Calu3 (cell line): ENCODE results near the gene SGTA. TPM values are rescaled to one million over a fixed set of nuclear protein-coding genes. Genes with fewer than 3 reads are reported as not detected.

Experiments
- BruUV-seq: library from RNA; stranded (reverse); fragments of 400-500 nt; replicated peaks from 2 replicates; lab custom pipeline; 2021; lab: Mats Ljungman, UMichigan
- CTCF ChIA-PET: fragments of 300-600 bp; sonication (Branson Sonifier 250); formaldehyde crosslinking; loops from one replicate; lab custom pipeline; 2022; ENCODE audit warnings: antibody characterized with exemption; lab: Charles Lee
- DNase-seq: peaks from one replicate; pipeline ENCODE4 v3.0.0; 2022
- H3K27ac Mint-ChIP-seq: one replicate; pipeline ENCODE4 v1.8.0; 2022; ENCODE audit warnings: mixed read lengths; ENCODE audit not compliant: unreplicated experiment
- H3K27me3 Mint-ChIP-seq: one replicate; pipeline ENCODE4 v1.8.0; 2022; ENCODE audit warnings: mixed read lengths; ENCODE audit not compliant: unreplicated experiment
- H3K36me3 Mint-ChIP-seq: one replicate; pipeline ENCODE4 v1.8.0; 2022; ENCODE audit warnings: mild to moderate bottlenecking, moderate library complexity, mixed read lengths; ENCODE audit not compliant: insufficient read depth, unreplicated experiment
- H3K4me1 Mint-ChIP-seq: one replicate; pipeline ENCODE4 v1.8.0; 2022; ENCODE audit warnings: mild to moderate bottlenecking, low read depth, mixed read lengths; ENCODE audit not compliant: unreplicated experiment
- H3K4me3 Mint-ChIP-seq: one replicate; pipeline ENCODE4 v1.8.0; 2022; ENCODE audit warnings: mild to moderate bottlenecking, low read depth, moderate library complexity, mixed read lengths; ENCODE audit not compliant: unreplicated experiment
- H3K9me3 Mint-ChIP-seq: one replicate; pipeline ENCODE4 v1.8.0; 2022; ENCODE audit warnings: low read depth, mixed read lengths; ENCODE audit not compliant: unreplicated experiment
- intact Hi-C: fragments of 100-400 bp; cut with micrococcal nuclease; formaldehyde crosslinking; loops from one replicate; pipeline ENCODE4 v1.10.0; 2022; ENCODE audit not compliant: unreplicated experiment
- total RNA-seq: library from RNA; stranded (reverse); gene quantifications from 2 replicates; pipeline ENCODE4 v1.2.3, GENCODE V29; 2022
- TF ChIP-seq, protein P1 (sequence below): fragments of 200-600 bp; IDR thresholded peaks from one replicate; pipeline ENCODE4 v1.8.0; 2022; ENCODE audit warnings: antibody characterized with exemption; ENCODE audit not compliant: unreplicated experiment

SGTA gene
- total RNA-seq, 1 experiment from 2014 or later: 44.7 TPM

DNA sequence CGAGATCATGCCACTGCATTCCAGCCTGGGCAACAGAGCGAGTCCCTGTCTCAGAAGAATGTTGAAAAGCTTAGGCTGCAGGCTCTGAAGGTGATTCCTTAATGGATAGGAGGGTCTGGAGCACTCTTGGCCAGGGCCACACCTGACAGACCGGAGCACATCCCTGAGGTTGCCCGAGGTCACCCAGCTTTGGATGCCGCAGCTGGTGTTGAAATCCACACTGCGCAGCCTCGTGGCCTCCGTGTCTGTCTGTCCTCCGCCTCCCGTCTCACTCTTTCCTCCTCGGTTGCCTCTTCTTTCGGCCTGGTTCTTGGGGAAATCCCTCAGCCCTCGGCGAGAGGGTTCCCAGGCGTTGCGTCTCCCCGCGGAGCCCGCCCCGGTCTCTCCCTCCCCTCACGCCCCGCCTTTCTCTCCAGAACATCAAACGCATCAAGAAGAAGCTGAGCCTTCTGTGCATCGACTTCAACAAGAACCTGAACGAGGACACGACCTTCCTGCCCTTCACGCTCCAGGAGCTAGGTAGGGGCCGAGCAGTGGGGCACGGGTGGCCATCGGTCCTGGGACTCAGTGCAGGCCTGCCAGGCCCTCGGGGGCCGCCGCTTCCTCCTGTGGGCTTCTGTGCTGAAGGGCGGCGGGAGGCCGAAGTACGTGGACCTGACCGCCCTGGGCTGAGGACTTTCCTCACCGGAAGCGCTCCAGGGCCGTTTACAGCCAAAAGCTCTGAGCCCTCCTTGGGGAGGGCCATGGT lies 16.4 kb upstream of the SGTA start:
- Mint-ChIP-seq H3K27me3 (no peaks in the 10 kb centered on the region), H3K4me1 (no peaks in the 10 kb centered on the region), H3K9me3 (no peaks in the 10 kb centered on the region), H3K4me3 (no peak overlapping the region), H3K36me3 (peaks cover 29% of the 10 kb centered on the region), H3K27ac (no peak overlapping the region)
- CTCF ChIA-PET: interaction anchor here (0.7 kb wide), 1 partner anchor 146 kb away, joined by 3 read pairs; no protein-coding TSS in a partner anchor
- TF ChIP-seq, protein P1, sequence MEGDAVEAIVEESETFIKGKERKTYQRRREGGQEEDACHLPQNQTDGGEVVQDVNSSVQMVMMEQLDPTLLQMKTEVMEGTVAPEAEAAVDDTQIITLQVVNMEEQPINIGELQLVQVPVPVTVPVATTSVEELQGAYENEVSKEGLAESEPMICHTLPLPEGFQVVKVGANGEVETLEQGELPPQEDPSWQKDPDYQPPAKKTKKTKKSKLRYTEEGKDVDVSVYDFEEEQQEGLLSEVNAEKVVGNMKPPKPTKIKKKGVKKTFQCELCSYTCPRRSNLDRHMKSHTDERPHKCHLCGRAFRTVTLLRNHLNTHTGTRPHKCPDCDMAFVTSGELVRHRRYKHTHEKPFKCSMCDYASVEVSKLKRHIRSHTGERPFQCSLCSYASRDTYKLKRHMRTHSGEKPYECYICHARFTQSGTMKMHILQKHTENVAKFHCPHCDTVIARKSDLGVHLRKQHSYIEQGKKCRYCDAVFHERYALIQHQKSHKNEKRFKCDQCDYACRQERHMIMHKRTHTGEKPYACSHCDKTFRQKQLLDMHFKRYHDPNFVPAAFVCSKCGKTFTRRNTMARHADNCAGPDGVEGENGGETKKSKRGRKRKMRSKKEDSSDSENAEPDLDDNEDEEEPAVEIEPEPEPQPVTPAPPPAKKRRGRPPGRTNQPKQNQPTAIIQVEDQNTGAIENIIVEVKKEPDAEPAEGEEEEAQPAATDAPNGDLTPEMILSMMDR: no peak
- intact Hi-C loops: no loop called here
- BruUV-seq: no TSS peak
- no peak for DNase-seq

DNA sequence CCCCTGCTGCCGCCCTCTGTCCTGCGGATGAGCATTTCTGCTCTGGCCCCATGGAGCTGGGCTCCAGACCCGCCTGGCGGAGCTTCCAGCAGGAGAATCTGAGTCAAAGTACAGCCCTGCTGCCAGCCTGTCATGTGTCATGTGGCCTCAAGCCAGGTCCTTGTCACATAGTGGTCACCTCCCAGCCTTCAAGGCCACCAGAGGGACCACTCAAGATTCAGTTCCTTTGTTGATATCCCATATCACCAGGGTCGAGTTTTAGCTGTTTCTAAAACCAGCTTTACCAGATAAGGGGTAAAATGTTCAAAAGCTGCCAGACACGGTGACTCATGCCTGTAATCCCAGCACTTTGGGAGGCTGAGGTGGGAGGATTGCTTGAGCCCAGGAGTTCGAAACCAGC lies 15.7 kb upstream of the SGTA start:
- DNase-seq: no peak
- no peaks in the 10 kb centered on the region for H3K9me3 Mint-ChIP-seq
- TF ChIP-seq, protein P1: no peak
- intact Hi-C loops: no loop called here
- no TSS peak for BruUV-seq
- H3K4me1 Mint-ChIP-seq: no peaks in the 10 kb centered on the region
- H3K27ac Mint-ChIP-seq: no peak overlapping the region
- H3K36me3 Mint-ChIP-seq: peaks cover 30% of the 10 kb centered on the region
- H3K4me3 Mint-ChIP-seq: no peak overlapping the region
- H3K27me3 Mint-ChIP-seq: no peaks in the 10 kb centered on the region
- CTCF ChIA-PET: no interaction called here

DNA sequence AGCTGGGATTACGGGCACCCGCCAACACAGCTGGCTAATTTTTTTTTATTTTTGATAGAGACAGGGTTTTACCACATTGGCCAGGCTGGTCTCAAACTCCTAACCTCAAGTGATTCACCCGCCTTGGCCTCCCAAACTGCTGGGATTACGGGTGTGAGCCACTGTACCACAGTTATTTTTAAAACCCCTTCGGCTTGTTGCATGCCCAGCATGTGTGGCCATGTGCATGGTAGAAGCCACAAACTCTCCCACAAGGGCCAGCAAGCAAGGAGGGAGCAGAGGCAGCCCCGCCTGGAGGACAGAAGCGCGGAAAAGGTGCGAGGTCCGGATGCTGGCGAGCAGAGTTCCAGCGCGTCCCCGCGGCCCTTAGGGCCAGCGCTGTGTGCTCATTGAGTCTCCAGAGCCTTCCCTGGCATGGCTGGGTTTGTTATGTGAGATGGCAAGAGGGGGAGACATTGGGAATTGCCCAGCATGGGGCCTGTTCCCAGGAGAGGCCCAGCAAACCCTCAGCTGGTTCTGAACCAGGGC lies 15.1 kb upstream of the SGTA start:
- no TSS peak for BruUV-seq
- TF ChIP-seq, protein P1: no peak
- H3K4me3 Mint-ChIP-seq: no peak overlapping the region
- no peaks in the 10 kb centered on the region for H3K4me1 Mint-ChIP-seq
- no peaks in the 10 kb centered on the region for H3K27me3 Mint-ChIP-seq
- intact Hi-C loops: no loop called here
- DNase-seq: no peak
- H3K36me3 Mint-ChIP-seq: peaks cover 30% of the 10 kb centered on the region
- H3K9me3 Mint-ChIP-seq: no peaks in the 10 kb centered on the region
- CTCF ChIA-PET: no interaction called here
- no peak overlapping the region for H3K27ac Mint-ChIP-seq

DNA sequence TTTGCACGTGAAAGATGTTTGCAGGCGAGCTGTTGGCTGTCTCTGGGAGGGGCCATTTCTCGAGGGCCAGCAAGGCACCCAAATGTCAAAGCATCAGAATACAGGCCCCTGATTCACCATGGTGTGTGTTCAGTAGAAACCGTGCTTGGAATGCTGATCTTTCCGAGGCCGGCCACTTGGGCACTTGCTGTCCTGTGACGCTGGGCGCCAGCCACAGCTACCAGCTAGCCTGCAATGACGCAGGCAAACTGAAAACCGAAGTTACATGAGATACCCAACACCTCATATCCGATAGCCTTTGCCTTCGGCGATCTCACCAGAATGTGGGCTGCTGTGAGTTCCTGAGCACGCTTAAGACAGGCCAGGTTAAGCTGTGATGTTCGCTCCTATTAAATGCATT lies 14.2 kb upstream of the SGTA start:
- TF ChIP-seq, protein P1: no peak
- H3K36me3 Mint-ChIP-seq: peaks cover 23% of the 10 kb centered on the region
- no peak overlapping the region for H3K4me3 Mint-ChIP-seq
- CTCF ChIA-PET: no interaction called here
- no peak overlapping the region for H3K27ac Mint-ChIP-seq
- intact Hi-C loops: no loop called here
- H3K27me3 Mint-ChIP-seq: no peaks in the 10 kb centered on the region
- BruUV-seq: no TSS peak
- no peaks in the 10 kb centered on the region for H3K9me3 Mint-ChIP-seq
- no peak for DNase-seq
- no peaks in the 10 kb centered on the region for H3K4me1 Mint-ChIP-seq
